Testis (tissue), 3 donors: ENCODE results near the gene MGA. TPM values are rescaled to one million over a fixed set of nuclear protein-coding genes. Genes with fewer than 3 reads are reported as not detected.

Experiments
- DNase-seq: peaks from one replicate; pipeline ENCODE4 v3.0.0-alpha.2; 2019
- H3K27ac ChIP-seq, 2 donors: fragments of 200-600 bp; sonication (generic); one replicate each; pipeline ENCODE4 v1.5.1; 2019
- H3K27me3 ChIP-seq: fragments of 200-600 bp; sonication (generic); one replicate; pipeline ENCODE4 v1.5.1; 2019
- H3K36me3 ChIP-seq: fragments of 200-600 bp; sonication (generic); one replicate; pipeline ENCODE4 v1.5.1; 2017; ENCODE audit warnings: low read depth; ENCODE audit errors: missing control alignments
- H3K4me1 ChIP-seq: fragments of 200-600 bp; sonication (generic); one replicate; pipeline ENCODE4 v1.5.1; 2019
- H3K4me3 ChIP-seq, 2 donors: fragments of 200-600 bp; sonication (generic); one replicate each; pipeline ENCODE4 v1.5.1; 2017 to 2019
- H3K9me3 ChIP-seq: fragments of 200-600 bp; sonication (generic); one replicate; pipeline ENCODE4 v1.5.1; 2017
- POLR2A ChIP-seq: fragments of 450-650 bp; IDR thresholded peaks from one replicate; pipeline ENCODE4 v1.6.1; 2017; ENCODE audit warnings: antibody characterized with exemption, mild to moderate bottlenecking, moderate library complexity
- WGBS, 2 donors: methylation state at CpG; one replicate each; pipeline ENCODE4 v1.1.5; 2018; 5-methylcytosine and 5-hydroxymethylcytosine counted together
- intact Hi-C: fragments of 100-400 bp; cut with DNase I; formaldehyde crosslinking; loops from one replicate; pipeline ENCODE4 v1.15.1; 2023; ENCODE audit warnings: low total_unique reads
- polyA plus RNA-seq: library from polyadenylated mRNA; stranded (reverse); fragments of 350-450 nt; fragmentation: Illumina TruSeq; extraction: RNeasy Lipid Tissue Mini Kit (QIAGEN cat#74804); gene quantifications from one replicate; pipeline ENCODE4 v1.2.3, GENCODE V29; 2014; ENCODE audit warnings: low read depth, low replicate concordance; ENCODE audit not compliant: insufficient read depth
- total RNA-seq, 2 donors: library from RNA; depleted of rRNA; stranded (reverse); fragments of >200 nt; gene quantifications; one replicate each; pipeline ENCODE4 v1.2.3, GENCODE V29; 2016
- TF ChIP-seq, protein P1 (sequence below), 3 experiments: fragments of 450-650 bp in 2 of 3; fragments of 200-600 bp in 1 of 3; sonication (generic) in 1 of 3; IDR thresholded peaks; one replicate each; pipeline ENCODE4 v1.5.1; 2016 to 2019; ENCODE audit warnings: antibody characterized with exemption in 3 of 3, mild to moderate bottlenecking in 2 of 3, moderate library complexity in 1 of 3

Gene MGA
- total and polyA plus RNA-seq, 3 donors from 2014 or later, result 20.3 to 90.2 (median 78.1) TPM

DNA sequence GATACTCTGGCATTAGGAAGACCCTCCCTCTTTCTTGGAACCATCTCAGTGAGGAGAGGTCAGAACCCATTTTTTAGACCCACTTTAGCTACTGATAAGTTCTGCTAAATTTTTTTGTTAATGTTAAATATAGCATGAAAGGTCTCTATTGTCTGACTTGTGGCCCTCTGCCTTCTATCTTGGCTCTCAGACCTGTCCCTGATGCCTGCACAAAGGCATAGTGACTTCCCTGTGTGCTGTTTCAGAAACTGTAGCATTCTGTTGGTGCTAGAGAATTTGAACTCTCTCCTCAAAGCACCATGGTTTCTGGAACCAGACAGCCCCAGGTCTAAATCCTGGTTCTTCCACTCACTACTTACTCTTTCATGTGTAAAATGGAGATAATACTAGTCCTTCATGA lies 129.5 kb downstream of the MGA start:
- H3K36me3 ChIP-seq, result no peaks in the 10 kb centered on the region

DNA sequence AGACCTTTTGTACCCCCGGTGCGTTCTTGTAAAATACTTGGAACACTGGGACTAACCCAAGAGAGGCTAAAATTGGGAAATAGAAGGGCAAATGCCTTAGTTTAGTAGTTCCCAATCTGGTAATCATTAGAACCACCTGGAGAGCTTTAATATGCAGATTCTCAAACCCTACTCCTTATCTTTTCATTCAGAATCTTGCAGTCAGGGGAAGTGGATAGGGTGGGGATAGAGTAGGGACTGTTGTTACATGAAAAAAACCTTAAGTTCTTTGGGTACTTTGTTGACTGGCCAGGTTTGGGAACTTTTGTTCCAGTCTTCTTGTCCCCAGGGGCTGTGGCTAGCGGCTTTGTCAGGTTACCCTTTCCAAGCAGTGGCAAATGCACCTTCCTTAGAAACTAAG lies 130.0 kb downstream of the MGA start:
- TF ChIP-seq POLR2A, result no peak
- TF ChIP-seq, protein P1, sequence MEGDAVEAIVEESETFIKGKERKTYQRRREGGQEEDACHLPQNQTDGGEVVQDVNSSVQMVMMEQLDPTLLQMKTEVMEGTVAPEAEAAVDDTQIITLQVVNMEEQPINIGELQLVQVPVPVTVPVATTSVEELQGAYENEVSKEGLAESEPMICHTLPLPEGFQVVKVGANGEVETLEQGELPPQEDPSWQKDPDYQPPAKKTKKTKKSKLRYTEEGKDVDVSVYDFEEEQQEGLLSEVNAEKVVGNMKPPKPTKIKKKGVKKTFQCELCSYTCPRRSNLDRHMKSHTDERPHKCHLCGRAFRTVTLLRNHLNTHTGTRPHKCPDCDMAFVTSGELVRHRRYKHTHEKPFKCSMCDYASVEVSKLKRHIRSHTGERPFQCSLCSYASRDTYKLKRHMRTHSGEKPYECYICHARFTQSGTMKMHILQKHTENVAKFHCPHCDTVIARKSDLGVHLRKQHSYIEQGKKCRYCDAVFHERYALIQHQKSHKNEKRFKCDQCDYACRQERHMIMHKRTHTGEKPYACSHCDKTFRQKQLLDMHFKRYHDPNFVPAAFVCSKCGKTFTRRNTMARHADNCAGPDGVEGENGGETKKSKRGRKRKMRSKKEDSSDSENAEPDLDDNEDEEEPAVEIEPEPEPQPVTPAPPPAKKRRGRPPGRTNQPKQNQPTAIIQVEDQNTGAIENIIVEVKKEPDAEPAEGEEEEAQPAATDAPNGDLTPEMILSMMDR (IDR thresholded peaks at IDR 0.05), result no peak
- WGBS, 2 donors, result 48 to 59% methylated on average over 3 of the region's 3 CpGs
- H3K9me3 ChIP-seq, result no peaks in the 10 kb centered on the region
- H3K27ac ChIP-seq, result peak overlapping the region; percentile 9
- DNase-seq, result no peak
- intact Hi-C loops, result no loop called here
- H3K4me1 ChIP-seq, result peaks cover 59% of the 10 kb centered on the region
- no peak overlapping the region for H3K4me3 ChIP-seq
- no peaks in the 10 kb centered on the region for H3K27me3 ChIP-seq
- H3K36me3 ChIP-seq, result no peaks in the 10 kb centered on the region

More for the DNA sequence above, 129.5 kb downstream of the MGA start:
- Histone ChIP-seq H3K27me3 (no peaks in the 10 kb centered on the region), H3K27ac (peak overlapping the region in 1 of 2 donors; percentile 9), H3K9me3 (no peaks in the 10 kb centered on the region), H3K4me3 (no peak overlapping the region), H3K4me1 (peaks cover 60% of the 10 kb centered on the region)
- intact Hi-C loops, result no loop called here
- DNase-seq, result no peak
- TF ChIP-seq, protein P1 (IDR thresholded peaks at IDR 0.05), result no peak
- no peak for TF ChIP-seq POLR2A

DNA sequence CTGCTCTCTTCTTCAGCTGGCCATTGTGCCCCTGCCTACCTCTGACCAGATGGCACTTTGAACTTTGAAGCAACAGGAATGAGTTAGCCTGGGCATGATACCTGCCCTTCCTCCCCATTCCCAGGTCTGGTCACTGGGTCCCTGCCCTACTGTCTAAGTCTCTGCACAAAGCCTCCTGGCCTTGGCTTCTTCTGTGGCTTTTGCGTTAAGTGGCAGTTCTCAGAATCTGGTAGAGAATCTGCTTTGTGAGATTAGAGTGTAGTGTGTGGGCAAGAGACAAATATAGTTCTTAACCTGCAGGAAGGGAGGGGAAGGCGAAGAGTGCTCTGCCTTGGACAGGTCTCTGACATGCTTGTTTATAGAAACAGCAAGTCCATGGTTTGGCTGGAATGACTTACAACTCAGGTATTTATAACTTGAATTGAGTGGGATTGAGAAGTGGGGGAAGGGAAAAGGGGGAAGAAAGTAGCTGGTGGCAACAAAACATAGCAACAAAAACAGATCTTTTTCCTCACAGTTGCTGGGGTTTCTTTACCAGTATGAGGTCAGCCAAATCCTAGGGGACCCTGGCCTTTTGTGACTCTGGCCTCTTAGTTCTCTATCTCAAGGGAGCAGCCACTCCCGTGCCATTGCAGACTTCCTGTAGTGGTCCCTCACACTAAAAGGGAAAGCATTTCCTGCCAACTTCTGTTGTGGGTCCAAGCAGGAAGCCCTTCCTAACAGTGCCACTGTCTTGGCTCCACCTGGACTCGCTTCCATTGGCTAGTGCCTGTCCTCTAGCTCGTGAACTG lies 130.7 kb downstream of the MGA start:
- H3K27ac ChIP-seq, result peak overlapping the region in 1 of 2 donors; percentile 9
- 59 to 67% methylated on average over 4 to 5 of the region's 5 CpGs for WGBS, 2 donors
- intact Hi-C loops, result no loop called here

DNA sequence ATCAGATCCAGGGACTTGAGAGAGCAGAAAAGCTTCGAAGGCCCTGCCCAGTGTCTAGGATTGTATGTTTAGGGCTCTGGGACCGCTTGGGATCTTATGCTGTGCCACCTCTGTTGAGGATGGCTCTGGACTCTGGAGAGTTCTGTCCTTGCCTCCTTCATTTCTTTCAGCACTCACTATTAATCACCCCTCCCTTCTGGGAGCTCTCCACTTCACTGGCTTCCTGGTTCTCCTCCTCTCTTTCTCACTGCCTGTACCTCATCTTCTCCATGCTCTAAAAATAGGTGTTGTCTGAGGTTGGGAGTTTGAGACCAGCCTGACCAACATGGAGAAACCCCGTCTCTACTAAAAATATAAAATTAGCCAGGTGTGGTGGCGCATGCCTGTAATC lies 131.3 kb downstream of the MGA start:
- H3K27ac ChIP-seq, result peak overlapping the region in 1 of 2 donors; percentile 9
- WGBS, 2 donors, result 90 to 91% methylated on average over 4 of the region's 4 CpGs
- no peak overlapping the region for H3K4me3 ChIP-seq
- intact Hi-C loops, result no loop called here
- H3K27me3 ChIP-seq, result no peaks in the 10 kb centered on the region
- H3K4me1 ChIP-seq, result peaks cover 67% of the 10 kb centered on the region
- no peaks in the 10 kb centered on the region for H3K36me3 ChIP-seq
- DNase-seq, result no peak
- H3K9me3 ChIP-seq, result no peaks in the 10 kb centered on the region
- TF ChIP-seq POLR2A, result no peak
- TF ChIP-seq, protein P1 (IDR thresholded peaks at IDR 0.05), result no peak

More for the DNA sequence above, 130.7 kb downstream of the MGA start:
- no peak overlapping the region for H3K4me3 ChIP-seq
- TF ChIP-seq, protein P1 (IDR thresholded peaks at IDR 0.05), result no peak
- no peak for TF ChIP-seq POLR2A
- no peak for DNase-seq
- peaks cover 61% of the 10 kb centered on the region for H3K4me1 ChIP-seq
- no peaks in the 10 kb centered on the region for H3K9me3 ChIP-seq
- no peaks in the 10 kb centered on the region for H3K27me3 ChIP-seq
- no peaks in the 10 kb centered on the region for H3K36me3 ChIP-seq
